Astrocyte (in vitro differentiated cells and primary cell): Measurements from ENCODE around the gene SLC66A2. TPM values are rescaled to one million over a fixed set of nuclear protein-coding genes. Genes with fewer than 3 reads are reported as not detected.

Experiments
- DNase-seq: peaks from one replicate; pipeline ENCODE4 v3.0.0-alpha.2; 2010; ENCODE audit warnings: low read depth
- FAIRE-seq: peaks from 2 replicates; lab custom pipeline; 2011; peaks lifted over from hg19 to GRCh38; lab: Jason Lieb, UNC
- H2AFZ ChIP-seq: 2 replicates; pipeline ENCODE4 v1.6.0; 2012; ENCODE audit warnings: low read depth, low read length, inconsistent platforms
- H3K27ac ChIP-seq: 2 replicates; pipeline ENCODE4 v1.5.1; 2011; ENCODE audit warnings: low read depth, low read length, inconsistent platforms
- H3K27me3 ChIP-seq: 2 replicates; pipeline ENCODE4 v1.6.0; 2011; ENCODE audit warnings: low read length, inconsistent platforms; ENCODE audit not compliant: insufficient read depth
- H3K36me3 ChIP-seq: 2 replicates; pipeline ENCODE4 v1.5.1; 2011; ENCODE audit warnings: low read length, inconsistent platforms; ENCODE audit not compliant: insufficient read depth
- H3K4me1 ChIP-seq: 2 replicates; pipeline ENCODE4 v1.5.1; 2011; ENCODE audit warnings: low read length, inconsistent platforms; ENCODE audit not compliant: insufficient read depth
- H3K4me2 ChIP-seq: 2 replicates; pipeline ENCODE4 v1.6.0; 2012; ENCODE audit warnings: low read length, inconsistent platforms
- H3K4me3 ChIP-seq: 2 replicates; pipeline ENCODE4 v1.5.1; 2011; ENCODE audit warnings: low read depth, mild to moderate bottlenecking, low read length, inconsistent platforms; ENCODE audit not compliant: insufficient read depth
- H3K79me2 ChIP-seq: 2 replicates; pipeline ENCODE4 v1.6.0; 2012; ENCODE audit warnings: mild to moderate bottlenecking, low read length, inconsistent platforms; ENCODE audit not compliant: insufficient read depth
- H3K9ac ChIP-seq: 2 replicates; pipeline ENCODE4 v1.6.0; 2012; ENCODE audit warnings: mild to moderate bottlenecking, low read length, inconsistent platforms
- H3K9me3 ChIP-seq: 2 replicates; pipeline ENCODE4 v1.5.1; 2012; ENCODE audit warnings: low read depth, mild to moderate bottlenecking, low read length, inconsistent platforms; ENCODE audit not compliant: insufficient read depth
- H4K20me1 ChIP-seq: 2 replicates; pipeline ENCODE4 v1.6.0; 2012; ENCODE audit warnings: low read length, inconsistent platforms; ENCODE audit not compliant: insufficient read depth
- H3K27ac Mint-ChIP-seq: one replicate; pipeline ENCODE4 v1.8.0; 2021; ENCODE audit warnings: mild to moderate bottlenecking, mixed read lengths; ENCODE audit not compliant: unreplicated experiment
- H3K27me3 Mint-ChIP-seq: one replicate; pipeline ENCODE4 v1.8.0; 2021; ENCODE audit warnings: low read depth, mixed read lengths; ENCODE audit not compliant: unreplicated experiment
- H3K36me3 Mint-ChIP-seq: one replicate; pipeline ENCODE4 v1.8.0; 2021; ENCODE audit warnings: low read depth, mixed read lengths; ENCODE audit not compliant: unreplicated experiment
- H3K4me1 Mint-ChIP-seq: one replicate; pipeline ENCODE4 v1.8.0; 2021; ENCODE audit warnings: low read depth, mixed read lengths; ENCODE audit not compliant: unreplicated experiment
- H3K4me3 Mint-ChIP-seq: one replicate; pipeline ENCODE4 v1.8.0; 2021; ENCODE audit warnings: mild to moderate bottlenecking, moderate library complexity, mixed read lengths; ENCODE audit not compliant: unreplicated experiment
- H3K9me3 Mint-ChIP-seq: one replicate; pipeline ENCODE4 v1.8.0; 2021; ENCODE audit warnings: mild to moderate bottlenecking, mixed read lengths; ENCODE audit not compliant: unreplicated experiment
- EZH2 ChIP-seq: IDR thresholded peaks from 2 replicates; pipeline ENCODE4 v1.6.1; 2012; ENCODE audit warnings: mild to moderate bottlenecking, low read length, inconsistent platforms; ENCODE audit not compliant: insufficient read depth
- total RNA-seq: library from RNA; stranded (reverse); gene quantifications from 2 replicates; pipeline ENCODE4 v1.2.1, GENCODE V29; 2021
- TF ChIP-seq, protein P1 (sequence below): IDR thresholded peaks from 2 replicates; pipeline ENCODE4 v1.5.1; 2011; ENCODE audit warnings: low read depth, mild to moderate bottlenecking, inconsistent platforms, low read length, moderate library complexity; ENCODE audit not compliant: insufficient read depth

SLC66A2 gene
- total RNA-seq, 1 donor from 2014 or later, result 25.3 TPM

DNA sequence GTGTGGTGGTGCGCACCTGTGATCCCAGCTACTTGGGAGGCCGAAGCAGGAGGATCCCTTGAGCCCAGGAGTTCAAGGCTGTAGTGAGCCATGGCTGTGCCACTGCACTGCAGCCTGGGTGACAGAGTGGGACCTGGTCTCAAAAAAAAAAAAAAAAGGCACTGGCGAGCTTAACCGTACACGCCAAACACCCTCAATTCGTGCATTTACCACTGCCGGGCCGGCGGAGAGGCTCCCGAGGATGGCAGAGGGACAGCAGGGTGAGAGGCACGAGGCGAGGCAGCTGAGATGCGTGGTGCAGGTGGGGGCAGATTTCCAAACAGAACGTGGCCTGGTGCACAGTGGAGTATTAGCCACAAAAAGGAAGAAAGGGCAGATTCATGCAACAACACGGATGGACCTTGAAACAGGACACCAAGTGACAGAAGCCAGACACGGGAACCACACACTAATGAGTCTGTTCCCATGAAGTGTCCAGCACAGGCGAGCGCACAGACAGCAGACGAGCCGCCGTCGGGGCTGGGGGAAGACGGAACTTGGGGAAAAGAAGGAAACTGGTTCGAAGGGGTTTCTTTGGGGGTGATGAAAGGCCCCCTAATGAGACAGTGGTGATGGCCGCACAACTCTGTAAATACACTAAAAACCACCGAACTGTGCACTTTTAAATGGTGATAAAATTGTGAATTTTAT is 27.4 kb downstream of the SLC66A2 start:
- no peaks in the 10 kb centered on the region for H3K27me3 Mint-ChIP-seq
- Histone ChIP-seq H3K4me3 (no peak overlapping the region), H3K36me3 (no peaks in the 10 kb centered on the region), H3K9me3 (peaks cover 2% of the 10 kb centered on the region), H2AFZ (no peak overlapping the region), H3K27me3 (no peaks in the 10 kb centered on the region), H3K27ac (no peak overlapping the region), H3K4me2 (no peak overlapping the region), H3K4me1 (no peaks in the 10 kb centered on the region), H4K20me1 (peaks cover 58% of the 10 kb centered on the region), H3K79me2 (peaks cover 19% of the 10 kb centered on the region), H3K9ac (no peak overlapping the region)
- TF ChIP-seq, protein P1, sequence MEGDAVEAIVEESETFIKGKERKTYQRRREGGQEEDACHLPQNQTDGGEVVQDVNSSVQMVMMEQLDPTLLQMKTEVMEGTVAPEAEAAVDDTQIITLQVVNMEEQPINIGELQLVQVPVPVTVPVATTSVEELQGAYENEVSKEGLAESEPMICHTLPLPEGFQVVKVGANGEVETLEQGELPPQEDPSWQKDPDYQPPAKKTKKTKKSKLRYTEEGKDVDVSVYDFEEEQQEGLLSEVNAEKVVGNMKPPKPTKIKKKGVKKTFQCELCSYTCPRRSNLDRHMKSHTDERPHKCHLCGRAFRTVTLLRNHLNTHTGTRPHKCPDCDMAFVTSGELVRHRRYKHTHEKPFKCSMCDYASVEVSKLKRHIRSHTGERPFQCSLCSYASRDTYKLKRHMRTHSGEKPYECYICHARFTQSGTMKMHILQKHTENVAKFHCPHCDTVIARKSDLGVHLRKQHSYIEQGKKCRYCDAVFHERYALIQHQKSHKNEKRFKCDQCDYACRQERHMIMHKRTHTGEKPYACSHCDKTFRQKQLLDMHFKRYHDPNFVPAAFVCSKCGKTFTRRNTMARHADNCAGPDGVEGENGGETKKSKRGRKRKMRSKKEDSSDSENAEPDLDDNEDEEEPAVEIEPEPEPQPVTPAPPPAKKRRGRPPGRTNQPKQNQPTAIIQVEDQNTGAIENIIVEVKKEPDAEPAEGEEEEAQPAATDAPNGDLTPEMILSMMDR, result no peak
- no peak for TF ChIP-seq EZH2
- no peak overlapping the region for H3K27ac Mint-ChIP-seq
- H3K36me3 Mint-ChIP-seq, result peaks cover 38% of the 10 kb centered on the region
- H3K4me1 Mint-ChIP-seq, result no peaks in the 10 kb centered on the region
- peaks cover 7% of the 10 kb centered on the region for H3K9me3 Mint-ChIP-seq
- no peak for DNase-seq
- no peak for FAIRE-seq
- H3K4me3 Mint-ChIP-seq, result no peak overlapping the region

DNA sequence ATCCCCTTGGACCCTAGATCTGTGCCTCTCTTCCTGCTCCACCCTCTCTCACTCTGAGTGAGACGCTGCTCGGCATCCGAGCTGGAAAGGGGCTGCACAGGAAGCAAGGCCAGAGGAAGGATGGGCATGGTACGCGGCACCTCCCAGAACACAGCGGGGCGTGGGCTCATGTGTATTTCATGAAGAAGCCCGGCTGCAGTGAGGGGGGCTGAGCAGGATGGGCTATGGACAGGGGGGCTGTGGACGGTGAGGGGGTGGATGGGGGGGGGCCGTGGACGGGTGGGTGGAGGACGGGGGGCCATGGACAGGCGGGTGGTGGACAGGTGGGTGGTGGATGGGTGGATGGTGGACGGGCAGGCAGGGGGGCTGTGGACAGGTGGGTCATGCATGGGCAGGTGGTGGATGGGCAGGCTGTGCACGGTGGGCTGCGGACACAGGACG is 28.5 kb downstream of the SLC66A2 start:
- Histone ChIP-seq H3K4me1 (no peaks in the 10 kb centered on the region), H4K20me1 (peaks cover 49% of the 10 kb centered on the region), H3K27me3 (no peaks in the 10 kb centered on the region), H2AFZ (no peak overlapping the region), H3K4me2 (no peak overlapping the region), H3K4me3 (no peak overlapping the region), H3K27ac (no peak overlapping the region), H3K79me2 (peaks cover 9% of the 10 kb centered on the region), H3K36me3 (no peaks in the 10 kb centered on the region), H3K9ac (no peak overlapping the region), H3K9me3 (no peaks in the 10 kb centered on the region)
- H3K27ac Mint-ChIP-seq, result no peak overlapping the region
- H3K4me3 Mint-ChIP-seq, result no peak overlapping the region
- no peaks in the 10 kb centered on the region for H3K9me3 Mint-ChIP-seq
- FAIRE-seq, result no peak
- no peak for DNase-seq
- H3K27me3 Mint-ChIP-seq, result no peaks in the 10 kb centered on the region
- TF ChIP-seq EZH2, result no peak
- TF ChIP-seq, protein P1, result no peak
- no peaks in the 10 kb centered on the region for H3K4me1 Mint-ChIP-seq
- peaks cover 31% of the 10 kb centered on the region for H3K36me3 Mint-ChIP-seq
